ENCODE data around the gene CERS5.

The CERS5 gene, protein sequence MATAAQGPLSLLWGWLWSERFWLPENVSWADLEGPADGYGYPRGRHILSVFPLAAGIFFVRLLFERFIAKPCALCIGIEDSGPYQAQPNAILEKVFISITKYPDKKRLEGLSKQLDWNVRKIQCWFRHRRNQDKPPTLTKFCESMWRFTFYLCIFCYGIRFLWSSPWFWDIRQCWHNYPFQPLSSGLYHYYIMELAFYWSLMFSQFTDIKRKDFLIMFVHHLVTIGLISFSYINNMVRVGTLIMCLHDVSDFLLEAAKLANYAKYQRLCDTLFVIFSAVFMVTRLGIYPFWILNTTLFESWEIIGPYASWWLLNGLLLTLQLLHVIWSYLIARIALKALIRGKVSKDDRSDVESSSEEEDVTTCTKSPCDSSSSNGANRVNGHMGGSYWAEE

DNA sequence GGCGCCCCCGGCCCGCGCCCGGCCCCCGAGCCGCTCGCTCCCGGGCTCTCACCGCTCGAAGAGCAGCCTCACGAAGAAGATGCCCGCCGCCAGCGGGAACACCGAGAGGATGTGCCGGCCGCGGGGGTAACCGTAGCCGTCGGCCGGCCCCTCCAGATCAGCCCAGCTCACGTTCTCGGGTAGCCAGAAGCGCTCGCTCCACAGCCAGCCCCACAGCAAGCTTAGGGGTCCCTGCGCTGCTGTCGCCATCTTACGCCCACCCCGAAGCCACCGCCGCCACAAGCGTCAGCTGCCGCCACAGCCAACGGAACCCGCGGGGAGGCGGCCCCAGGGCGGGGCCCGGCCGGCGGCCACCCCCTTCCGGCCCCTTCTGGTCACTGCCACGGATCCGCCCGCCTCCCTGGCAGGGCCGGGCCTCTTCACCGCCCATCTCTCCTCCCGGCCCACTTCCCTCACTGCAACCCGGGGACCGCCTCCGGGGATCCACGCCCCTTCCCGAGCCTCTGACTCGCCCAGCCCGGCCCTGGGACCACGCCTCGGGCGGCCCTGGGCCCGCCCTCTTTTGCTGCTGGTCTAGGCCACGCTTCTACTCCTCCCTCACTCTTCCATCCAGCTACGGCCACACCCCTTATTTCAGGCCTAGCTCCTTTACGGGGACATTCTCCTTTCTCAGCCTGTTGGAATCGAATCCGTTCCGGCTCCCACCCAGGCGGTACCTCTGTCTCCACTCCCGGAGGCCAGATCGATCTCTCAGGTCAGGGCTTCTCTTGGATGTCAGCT, at the start of gene CERS5:
Gene CERS5, minus strand, starts transcription at position 321 of the 780 bp plus-strand sequence. Its CDS starts 72 bp downstream, at position 249.
- peak; percentile 85 for FAIRE-seq

DNA sequence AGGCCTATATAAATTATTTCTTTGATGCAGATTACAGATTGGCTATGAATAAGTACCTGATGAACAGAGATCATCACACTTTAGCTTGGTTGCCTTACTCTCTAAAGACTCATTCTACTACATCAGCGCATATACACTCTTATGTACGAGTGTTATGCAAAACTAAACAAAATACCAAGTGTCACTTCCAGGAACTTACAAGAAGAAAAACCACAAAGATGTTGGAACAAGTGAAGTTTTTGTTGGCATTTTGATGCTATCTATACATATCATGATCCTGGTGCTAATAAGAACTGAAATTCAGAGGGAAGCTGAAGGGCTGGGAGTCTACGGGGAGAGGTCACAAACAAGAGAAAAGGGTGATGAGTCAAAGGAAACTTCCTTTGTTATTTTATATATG, 47.9 kb upstream of the CERS5 start:
- FAIRE-seq = no peak

DNA sequence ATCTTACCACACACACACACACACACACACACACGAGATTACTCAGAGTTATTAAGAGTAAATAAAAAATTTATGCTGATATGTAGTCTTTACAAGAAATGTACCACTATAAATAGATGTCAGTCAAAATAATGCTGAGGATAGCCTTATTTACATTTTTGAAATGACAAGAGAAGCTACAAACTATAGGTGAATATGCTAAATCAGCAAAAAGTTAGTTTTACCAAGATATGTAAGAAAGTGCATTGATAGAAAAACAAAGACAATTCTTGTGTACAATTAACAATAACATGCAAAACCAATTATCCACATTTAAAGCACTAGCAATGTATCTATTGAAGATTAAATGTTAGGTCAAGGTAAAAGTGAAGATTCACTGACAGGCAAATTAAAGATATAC, 46.8 kb upstream of the CERS5 start:
- no peak for FAIRE-seq

DNA sequence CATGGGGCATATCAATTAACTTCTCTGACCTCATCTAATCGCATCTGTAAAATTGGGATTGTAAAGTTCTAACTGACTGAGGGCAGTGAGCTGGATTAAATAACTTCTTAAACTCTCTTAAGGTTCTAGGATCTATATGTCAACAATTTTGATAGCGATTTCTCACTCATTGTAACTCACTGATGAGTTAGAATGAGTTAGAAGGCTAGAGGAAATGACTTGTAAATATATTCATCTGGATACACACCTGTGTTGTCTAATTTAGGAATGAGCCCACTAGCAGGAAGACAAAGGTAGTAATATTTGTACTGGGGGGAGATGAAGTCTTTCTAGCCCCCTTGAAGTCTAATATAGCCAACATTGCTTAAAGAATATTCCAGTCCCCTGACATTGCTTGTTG, 46.3 kb upstream of the CERS5 start:
- FAIRE-seq = no peak

DNA sequence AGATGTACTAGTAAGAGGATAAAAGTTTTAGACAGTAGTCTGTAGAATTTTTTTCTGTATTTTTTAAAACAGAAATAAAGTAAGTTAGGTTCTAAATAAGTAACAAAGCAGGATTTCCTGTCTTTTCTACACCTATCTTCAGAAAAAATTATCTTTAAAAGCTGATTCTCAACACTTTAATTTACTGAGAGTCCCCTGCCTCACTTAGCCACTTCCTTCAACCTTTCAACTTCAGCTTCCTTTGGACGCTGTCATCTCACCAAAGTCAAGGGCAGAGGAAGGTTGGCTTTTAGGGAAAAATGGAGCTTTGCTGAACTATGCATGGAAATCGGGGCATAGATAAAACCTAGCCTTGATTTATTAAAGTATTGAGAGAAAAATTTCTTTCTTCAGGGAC, 44.9 kb upstream of the CERS5 start:
- no peak for FAIRE-seq

DNA sequence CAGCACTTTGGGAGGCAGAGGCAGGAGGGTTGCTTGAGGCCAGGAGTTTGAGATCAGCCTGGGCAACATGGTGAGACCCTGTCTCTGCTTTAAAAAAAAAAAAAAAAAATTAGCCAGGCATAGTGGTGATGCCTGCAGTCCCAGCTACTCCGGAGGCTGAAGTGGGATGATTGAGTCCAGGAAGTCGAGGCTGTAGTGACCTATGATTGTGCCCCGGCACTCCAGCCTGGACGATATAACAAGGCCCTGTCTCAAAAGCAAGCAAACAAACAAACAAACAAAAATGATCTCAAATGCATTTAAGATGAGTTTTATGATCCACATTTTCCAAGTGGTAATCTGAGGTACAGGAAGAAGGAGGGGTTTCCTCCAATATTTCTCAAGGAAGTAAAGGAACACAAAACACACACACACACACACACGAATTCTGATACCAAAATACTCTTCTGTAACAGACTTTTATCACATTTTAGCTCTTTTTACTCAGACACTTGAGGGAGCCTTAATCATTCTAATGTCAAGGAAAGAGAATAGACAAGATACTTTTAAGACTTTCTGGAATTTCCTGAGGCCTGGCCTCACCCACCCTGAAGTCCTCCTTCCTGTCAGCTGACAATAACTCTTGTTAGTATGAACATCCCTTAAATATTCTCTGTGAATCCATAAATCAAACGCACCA, 44.4 kb upstream of the CERS5 start:
- FAIRE-seq = no peak

DNA sequence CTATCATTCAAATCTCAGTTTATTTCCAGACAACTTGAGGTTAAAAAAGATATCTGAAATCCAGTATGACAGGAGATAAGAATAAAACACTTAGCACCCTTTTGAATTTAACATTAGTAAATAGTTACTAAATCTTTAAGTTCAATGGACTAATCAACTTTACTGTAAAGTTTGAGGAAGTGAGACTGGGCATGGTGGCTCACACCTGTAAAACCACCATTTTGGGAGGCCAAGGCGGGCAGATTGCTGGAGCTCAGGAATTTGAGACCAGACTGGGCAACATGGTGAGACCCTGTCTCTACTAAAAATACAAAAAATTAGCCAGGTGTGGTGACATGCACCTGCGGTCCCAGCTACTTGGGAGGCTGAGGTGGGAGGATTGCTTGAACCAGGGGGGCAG, 40.3 kb upstream of the CERS5 start:
- FAIRE-seq = no peak

DNA sequence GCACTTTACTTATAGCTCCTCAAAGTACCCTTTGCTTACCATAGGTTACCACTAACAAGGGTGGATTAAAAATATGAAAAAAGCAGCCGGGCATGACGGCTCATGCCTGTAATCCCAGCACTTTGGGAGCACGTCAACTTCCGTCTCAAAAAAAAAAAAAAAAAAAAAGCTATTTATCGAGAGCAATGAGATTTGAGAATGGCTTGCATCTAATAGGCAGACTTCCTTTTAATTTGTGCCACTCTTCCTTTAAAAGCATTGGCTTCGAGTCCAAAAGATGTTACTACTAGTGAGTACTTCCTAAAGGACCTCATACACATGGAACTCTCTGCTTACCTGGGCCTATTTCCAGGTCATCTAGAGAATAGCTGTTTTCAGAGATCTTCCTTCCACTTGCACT, 38.5 kb upstream of the CERS5 start:
- no peak for FAIRE-seq

DNA sequence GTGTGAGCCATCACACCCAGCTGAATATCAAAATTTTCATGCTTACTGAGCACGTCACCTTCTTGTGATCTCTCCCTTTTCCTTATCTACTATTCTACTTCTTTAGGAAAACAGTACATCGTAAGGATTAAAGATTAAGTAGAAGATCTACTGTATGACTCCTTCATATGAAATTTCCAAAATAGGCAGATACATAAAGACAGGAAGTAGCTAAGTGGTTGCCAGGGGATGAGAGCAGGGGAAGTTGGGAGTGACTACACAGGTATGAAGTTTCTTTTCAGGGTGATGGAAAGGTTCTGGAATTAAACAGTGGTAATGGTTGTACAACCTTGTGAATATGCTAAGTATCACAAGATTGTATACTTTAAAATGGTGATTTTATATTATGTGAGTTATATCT, 36.5 kb upstream of the CERS5 start:
- FAIRE-seq = no peak

DNA sequence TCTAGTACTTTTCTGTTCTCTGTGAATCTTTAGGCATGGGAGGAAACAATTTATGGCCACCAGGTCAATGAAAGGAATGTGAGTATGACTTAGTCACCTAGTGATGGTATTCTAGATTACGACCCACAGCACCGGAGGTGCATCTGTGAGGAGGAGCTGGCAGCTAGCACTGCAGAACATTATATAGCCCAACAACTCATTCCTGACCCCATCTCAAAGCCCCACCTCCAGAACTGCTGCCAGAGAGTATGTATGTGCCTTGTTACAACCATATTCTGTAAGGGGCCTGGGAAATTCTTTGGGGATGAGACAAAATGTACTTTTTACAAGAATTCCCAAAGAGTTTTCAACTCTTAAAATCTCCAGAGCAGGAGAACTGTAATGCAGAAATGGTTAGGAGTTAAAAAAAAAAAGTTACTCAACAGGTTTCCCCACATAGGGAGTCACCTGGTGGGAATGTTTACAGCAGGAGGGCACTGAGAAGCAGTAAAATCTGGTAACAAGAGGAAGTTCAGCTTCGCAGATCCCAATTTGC, 34.9 kb upstream of the CERS5 start:
- no peak for FAIRE-seq

DNA sequence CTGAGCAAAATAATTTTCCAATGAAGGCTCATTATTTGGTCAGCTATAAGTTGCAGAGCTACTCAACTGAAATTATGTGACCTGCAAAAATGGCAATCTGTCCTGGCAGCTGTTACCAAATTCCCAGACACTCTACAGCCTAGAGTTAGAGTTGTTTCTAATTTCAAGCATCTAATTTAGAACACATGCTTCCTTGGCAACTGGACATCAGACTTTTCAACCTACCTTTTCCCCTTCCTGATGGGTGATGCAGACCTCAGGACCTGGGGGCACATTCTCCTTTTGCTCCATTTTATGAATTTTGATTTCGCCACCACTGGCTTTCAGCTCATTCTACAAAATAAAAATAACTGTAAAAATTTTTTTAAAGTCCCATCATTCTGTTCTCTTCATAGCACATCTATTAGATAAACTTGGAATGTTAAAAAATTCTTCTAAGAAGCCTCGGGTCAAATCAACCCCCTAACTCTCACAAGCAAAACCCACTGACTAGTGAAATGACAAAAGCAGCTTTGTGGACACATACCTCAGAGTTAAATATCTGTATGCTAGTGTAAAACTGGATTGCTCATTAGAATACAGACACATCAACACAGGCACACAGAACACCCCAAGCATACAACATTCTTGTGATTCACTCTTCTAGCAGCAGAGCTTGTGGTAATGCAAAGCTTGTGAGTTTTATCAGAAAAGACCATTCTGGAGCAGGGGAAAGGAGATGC, 33.5 kb upstream of the CERS5 start:
- peak; percentile 33 for FAIRE-seq

DNA sequence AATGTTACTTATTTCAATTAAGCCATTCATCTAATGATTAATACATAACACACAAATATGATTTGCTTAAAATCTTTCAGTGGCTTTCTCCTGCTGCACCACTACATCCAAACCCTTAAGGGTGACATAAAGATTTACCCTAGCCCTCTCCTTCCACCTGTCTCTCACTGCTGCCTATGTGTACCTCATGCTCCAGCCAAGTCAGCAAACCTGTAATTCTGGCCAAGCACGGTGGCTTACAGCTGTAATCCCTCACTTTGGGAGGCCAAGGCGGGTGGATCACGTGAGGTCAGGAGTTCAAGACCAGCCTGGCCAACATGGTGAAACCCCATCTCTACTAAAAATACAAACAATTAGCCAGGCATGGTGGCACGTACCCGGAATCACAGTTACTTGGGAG, 31.7 kb upstream of the CERS5 start:
- no peak for FAIRE-seq

DNA sequence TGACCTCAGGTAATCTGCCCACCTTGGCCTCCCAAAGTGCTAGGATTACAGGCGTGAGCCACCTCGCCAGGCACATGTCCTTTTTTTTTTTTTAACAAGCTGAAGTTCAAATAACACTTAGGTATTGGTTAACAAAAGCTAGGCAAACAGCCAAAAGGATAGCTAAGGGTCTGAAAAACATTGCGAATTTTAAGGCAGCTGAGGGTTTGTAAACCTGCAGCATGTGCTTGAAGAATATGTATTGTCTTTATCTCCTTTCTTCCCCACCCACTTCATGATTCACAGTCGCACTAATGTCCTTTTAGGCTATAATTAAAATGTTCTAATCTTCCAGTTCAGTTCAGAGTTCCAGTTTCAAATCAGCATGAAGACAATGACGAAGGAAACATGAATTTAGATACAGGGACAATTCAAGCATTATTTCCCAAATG, 30.1 kb upstream of the CERS5 start:
- FAIRE-seq = no peak

DNA sequence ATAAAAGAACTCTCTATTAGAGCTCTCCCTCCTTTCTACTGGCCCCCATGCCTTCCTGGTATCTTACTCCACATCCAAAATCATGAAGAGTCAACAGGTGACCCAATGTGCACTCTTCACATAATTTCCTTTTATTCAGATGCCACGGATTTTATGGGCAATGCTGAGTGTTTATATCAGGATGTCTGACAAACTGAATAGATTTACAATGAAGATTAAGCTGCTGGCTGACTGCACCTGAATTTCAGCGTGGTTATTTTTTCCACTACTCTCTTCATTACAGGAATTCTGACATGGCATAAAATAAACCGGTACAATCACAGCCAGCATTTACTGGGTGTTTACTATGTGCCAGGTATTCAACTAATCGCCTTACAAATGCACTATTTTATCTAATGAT, 29.4 kb upstream of the CERS5 start:
- FAIRE-seq = no peak

DNA sequence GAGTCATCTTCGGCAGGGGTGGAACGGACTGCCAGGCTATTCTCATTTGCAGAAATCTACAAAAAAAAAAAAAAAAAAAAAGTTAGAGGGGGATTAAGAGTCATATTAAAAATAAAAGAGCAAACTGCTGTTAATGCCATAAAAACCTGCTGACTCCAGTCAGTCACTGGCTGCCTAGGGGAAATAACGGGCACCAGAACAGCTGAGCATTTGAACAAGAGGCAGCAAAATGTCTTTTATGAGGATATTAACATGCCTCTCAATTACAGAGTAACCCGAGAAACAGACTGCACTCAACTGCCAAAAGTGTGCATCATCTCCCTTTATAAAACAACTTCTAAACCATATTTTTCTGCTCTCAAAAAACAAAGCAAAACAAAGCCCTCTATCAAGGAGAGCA, 28.7 kb upstream of the CERS5 start:
- FAIRE-seq = no peak

DNA sequence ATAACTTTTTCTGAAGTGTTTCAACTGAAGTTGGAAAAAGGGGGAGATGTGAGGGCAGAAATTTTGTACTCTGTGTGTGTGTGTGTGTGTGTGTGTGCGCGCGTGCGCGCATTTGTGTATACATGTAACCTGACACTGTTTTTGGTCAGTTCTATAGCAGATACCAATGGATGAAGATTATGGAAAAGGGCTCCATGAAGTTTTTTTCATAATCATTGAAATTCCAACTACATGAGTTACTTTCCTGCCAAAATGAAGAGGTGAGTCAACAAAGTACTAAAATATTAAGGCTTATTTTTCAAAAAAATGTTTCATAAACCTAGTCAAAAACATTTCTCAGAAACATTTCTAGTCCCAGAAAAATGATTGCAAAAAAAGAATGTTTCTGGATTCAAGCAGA, 25.7 kb upstream of the CERS5 start:
- no peak for FAIRE-seq

DNA sequence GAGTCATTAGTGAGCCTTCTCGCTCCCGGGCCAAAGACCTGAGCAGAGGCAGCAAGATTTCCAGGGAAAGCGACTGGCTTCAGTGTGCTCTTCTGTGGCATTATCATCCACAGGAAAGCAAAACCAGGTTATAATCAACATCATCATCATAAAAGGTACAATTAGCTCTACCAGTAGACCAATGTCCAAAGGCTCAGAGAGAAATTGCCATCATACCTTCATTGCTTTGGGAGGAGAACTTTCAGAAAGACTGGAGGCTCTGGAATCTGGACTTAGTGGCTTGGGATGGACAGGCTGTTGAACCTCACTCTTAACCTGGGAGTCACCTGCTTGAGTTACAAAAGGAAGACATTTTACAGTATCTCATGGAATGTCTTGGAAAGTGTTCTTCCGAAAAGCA, 25.1 kb upstream of the CERS5 start:
- no peak for FAIRE-seq

DNA sequence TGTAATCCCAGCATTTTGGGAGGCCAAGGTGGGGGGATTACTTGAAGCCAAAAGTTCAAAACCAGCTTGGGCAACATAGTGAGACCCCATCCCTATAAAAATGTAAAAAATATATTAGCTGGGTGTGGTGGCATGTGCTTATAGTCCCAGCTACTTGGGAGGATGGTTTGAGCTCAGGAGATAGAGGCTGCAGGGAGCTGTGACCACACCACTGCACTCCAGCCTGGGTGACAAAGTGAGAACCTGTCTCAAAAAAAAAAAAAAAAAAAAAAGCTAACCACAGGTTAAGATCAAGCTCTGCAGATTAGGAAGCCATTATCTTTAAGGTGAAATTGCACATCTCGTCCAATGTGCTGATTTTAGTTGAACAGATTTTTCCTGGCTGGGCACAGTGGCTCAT, 23.7 kb upstream of the CERS5 start:
- no peak for FAIRE-seq

DNA sequence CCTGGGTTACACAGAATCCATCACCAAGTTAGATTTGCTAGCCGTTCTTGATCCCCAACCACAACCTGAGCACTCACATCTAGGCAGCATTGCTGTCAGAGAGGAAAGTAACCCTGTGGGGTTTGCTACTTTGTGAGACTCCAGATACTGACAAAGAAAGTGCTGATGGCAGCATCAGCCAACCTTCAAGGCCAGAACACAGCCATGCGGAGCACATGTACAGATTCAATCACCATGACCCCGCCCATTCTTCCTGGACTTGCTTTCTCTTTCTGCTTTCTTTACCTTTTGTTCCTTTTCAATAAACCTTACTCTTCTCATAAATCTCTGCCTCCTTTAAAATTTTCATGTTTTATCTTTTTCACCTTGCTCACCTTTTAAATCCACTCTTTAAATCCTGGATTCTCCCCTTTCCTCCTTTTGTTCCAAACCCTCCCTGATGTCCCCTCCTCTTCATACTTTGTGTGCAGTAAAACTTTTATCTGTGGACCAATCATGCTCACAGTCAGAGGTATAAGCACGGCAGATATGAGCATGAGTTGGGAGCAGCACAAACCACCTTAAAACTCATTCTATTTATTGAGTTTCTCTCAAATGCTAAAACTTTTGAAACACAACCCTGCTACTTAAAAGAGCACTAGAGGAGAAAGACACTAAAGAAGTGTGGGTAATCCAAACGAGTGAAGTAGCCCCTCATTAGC, 21.9 kb upstream of the CERS5 start:
- no peak for FAIRE-seq

DNA sequence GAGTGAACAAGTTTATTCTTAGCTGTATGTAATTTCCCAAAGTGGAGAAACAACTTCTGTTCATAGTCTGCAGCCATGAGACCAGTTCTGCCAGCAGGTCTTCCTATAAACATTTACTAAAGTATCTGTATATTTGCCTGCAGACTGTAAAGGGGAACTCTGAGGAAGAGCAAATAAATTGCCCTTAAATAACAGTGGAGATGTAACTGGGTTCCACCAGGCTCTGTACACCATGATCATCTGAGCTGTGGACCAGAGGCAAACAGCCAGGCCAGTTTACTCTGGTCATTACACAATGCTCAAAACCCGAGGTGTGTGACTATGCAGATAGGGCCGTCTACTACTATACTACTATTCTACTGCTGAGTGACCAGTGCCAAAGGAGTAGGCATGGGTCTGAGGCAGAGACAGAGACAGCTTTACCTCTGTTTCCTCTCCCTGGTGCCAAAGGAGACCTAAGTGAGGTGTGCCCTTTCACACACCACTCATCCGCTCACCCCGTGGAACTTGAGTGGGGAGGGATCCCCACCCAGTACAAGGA, 21.1 kb upstream of the CERS5 start:
- no peak for FAIRE-seq

DNA sequence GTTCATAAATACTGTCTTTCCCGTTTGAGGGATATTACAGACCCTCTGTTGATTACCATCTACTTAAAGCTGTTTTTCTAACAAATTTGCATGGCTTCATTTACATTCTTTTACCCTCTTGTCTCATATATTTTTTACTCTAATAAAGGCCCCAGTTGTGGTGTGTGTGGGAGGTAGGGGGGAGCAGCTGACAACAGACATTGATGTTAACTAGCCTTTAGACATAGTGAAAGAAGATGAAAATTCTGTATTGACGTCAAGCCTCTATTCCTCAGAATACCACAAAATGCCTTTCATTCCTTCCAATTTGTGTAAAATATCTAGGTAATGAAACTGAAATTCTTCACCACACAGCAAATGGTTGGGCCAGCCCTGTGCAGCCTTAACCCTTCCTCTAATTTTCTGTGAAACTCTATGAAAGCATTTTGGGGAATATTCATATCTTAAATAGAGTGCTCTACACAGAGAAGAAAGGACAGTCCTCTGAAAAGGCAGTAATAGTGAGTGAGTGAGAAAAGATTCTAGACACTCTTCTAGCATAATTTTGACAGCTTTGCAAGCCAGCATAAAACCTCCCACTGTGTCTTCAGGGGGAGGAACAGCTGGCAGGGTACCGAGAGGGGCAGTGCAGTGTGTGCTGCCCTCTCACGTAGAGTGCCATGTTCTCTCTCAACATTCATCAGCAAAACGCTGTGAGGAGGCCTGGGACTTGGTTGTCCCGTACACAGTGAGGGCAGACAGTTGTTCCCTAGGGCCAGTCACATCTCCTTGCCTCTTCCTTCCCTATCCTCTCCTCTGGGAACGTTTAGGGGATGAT, 20.1 kb upstream of the CERS5 start:
- no peak for FAIRE-seq
